HPDE6-E6E7 (cell line): ENCODE results near the gene KRT13.
A peak's percentile ranks its signal among the peaks of the same experiment; 100 is the strongest.
"Not testable (repeated sequence)": the region's sequence is repeated elsewhere in the genome, so short reads cannot be mapped to it uniquely, and the experiment has no call there.

Experiments
- DNase-seq: peaks from one replicate; pipeline ENCODE4 v3.0.0; 2011; ENCODE audit warnings: missing footprints; ENCODE audit errors: extremely low spot score

Gene KRT13

GRCh38 chr17:41505007-41505808, at the start of gene KRT13:
TSS of gene KRT13 (minus strand) at chr17:41505612. CDS start at chr17:41505550, 62 bp downstream.
- no peak for DNase-seq

GRCh38 chr17:41553987-41554680, 48.7 kb upstream of the KRT13 start:
- no peak for DNase-seq

DNA sequence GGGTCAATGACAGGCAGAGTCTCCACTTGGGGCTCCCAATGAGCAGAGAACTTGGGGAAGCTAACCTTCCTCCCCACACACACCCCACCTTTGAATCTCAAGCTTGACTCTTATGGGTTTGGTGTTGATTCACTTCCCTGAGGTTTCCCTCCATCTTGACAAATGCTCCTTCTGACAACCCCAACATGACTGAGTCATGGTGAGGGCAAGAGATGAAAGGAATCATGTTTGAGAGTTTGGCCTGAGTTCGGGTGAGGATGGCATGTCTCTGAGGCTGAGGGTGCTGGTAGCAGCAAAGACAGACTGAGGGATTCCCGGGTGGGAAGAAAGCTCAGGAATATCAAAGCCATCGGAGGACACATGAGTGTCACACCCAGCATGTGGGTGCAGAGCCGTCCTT, 47.8 kb upstream of the KRT13 start:
- no peak for DNase-seq

- DNase-seq = no peak
Observed at GRCh38 chr17:41552455-41552854, 47.0 kb upstream of the KRT13 start.

- DNase-seq = no peak
Observed at GRCh38 chr17:41551365-41551764, 46.0 kb upstream of the KRT13 start.

GRCh38 chr17:41549596-41550039, 44.2 kb upstream of the KRT13 start:
- no peak for DNase-seq

GRCh38 chr17:41548844-41549595, 43.6 kb upstream of the KRT13 start:
- peak; percentile 84 for DNase-seq

- DNase-seq = peak; percentile 96
Observed at GRCh38 chr17:41547921-41548843, 42.8 kb upstream of the KRT13 start.

GRCh38 chr17:41547378-41547841, 42.0 kb upstream of the KRT13 start:
- no peak for DNase-seq

GRCh38 chr17:41546819-41547218, 41.4 kb upstream of the KRT13 start:
- DNase-seq = no peak

DNA sequence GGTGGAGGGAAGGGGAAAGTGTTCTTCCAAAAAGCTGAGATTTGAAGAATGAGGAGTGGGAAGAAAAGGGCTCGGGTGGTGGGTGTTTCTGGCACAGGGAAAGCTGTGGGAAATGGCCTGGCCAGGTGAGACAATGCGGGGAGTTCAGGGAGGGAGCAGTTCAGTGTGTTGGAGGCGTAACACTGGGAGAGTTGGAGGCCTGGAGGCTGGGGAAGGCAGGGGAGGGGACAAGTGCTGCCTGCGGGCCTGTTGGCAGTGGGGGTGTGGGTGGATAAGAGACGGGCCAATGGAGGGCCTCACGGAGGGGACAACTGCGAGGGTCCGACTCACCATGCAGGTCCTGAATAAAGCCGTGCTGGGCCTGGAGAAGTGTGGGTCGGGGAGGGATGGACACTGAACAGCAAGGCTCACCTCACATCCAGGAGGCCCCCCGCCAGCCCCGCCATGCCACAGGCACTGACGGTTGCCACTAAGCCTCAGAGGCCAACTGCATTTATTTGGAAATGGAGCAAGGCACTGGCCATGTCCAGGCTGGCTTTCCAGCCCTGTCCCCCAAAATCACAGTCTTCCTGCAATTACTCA, 40.5 kb upstream of the KRT13 start:
- no peak for DNase-seq

DNA sequence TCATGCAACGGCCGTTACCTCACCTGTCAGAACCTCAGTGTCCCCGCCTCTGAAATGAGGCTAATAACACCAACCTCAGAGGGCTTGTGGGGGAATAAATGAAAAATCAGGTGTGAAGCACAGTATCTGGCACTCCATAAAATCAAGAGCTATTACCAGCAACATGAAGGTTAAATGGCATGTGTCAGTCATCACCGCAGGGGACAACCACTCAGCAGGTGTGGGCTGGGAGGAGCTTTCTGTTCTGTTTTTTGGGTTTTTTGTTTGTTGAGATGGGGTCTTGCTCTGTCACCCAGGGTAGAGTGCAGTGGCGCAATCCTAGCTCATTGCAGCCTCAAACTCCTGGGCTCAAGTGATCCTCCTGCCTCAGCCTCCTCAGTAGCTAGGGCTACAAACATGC, 39.5 kb upstream of the KRT13 start:
- DNase-seq = no peak

GRCh38 chr17:41544491-41544892, 39.1 kb upstream of the KRT13 start:
- no peak for DNase-seq

GRCh38 chr17:41542786-41543185, 37.4 kb upstream of the KRT13 start:
- not testable (repeated sequence) for DNase-seq

- no peak for DNase-seq
Observed at GRCh38 chr17:41542357-41542756, 36.9 kb upstream of the KRT13 start.

DNA sequence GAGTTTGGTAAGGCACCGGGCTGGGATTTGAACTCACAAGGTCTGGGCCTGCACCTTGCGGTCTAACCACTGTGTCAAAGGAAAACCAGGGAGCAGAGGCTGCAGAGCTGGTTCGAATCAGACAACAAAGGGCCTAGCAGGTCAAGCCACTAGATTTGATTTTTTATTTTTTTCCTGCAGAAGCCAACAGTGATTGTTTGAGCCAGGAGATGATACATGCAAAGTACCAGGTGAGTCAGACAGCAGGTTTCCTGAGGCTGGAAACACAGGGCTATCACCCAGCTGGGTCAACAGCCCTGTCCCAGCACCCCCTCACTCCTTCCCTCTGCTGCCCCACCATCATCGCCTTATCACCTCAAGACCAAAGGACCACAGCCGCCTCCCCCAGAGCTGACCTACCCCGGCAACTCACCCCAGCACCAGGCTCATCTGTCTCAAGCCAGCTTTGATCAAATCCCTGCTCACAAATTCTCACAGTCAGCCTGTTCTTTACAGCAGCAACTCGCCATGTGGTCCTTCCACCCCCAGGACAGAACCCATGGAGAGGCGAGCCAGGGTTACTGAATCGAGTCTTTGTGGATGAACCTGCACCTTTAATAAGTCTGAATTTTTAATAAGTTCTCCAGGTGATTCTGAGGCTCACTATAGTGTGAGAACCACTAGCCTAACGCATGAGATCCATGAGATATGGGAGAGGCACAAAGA, 35.7 kb upstream of the KRT13 start:
- DNase-seq = no peak

DNA sequence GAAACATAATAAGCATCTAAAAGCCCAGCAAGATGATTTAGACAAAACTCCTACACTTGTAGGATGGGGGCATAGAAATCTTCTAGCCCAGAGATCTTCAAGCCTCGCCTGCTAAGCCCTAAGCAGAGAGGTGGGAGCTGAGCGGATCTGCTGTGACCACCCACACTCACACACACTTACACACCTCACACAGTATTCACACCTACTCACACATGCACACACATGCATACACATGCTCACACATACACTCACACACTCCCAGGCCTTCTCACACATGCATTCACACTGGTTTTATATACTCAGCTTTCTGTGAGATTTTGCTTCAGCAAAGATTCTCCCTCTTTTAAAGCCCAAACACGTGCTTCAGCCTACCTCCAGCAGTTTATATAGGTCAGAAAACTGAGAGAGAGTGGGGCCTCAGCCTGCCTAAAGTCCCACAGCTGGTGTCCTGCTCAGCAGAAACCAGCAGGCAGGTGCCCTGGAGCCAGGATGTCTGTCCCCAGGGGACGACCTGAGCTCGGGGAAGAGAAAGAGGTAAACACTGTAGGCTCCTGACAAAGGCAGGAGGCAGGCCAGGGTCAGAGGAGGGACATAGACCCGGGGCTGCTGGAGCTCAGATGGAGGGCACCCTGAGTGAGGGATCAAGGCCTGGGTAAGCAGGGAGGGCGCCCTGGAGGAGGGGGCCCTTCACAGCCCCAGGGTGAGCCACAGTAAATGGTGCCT, 34.7 kb upstream of the KRT13 start:
- no peak for DNase-seq

DNA sequence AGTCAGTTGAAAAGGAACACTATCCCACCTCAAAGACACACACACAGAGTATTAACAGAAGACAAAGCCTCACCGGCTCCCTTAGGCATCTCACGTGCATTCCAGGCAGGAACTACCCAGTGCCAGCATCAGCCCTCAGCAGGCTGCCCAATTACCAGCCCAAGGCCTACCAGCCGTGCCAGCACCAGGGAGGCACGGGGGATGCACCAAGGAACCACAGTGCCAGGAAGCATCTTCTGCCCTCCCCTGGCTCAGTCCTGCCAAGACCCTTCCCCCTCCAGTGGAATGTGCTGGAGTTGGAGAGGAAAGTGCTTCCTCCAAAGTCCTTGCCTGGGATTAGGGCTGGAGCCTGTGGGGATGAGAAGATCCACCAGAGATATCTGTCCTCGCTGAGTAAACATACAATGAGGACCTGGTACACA, 33.7 kb upstream of the KRT13 start:
- no peak for DNase-seq

DNA sequence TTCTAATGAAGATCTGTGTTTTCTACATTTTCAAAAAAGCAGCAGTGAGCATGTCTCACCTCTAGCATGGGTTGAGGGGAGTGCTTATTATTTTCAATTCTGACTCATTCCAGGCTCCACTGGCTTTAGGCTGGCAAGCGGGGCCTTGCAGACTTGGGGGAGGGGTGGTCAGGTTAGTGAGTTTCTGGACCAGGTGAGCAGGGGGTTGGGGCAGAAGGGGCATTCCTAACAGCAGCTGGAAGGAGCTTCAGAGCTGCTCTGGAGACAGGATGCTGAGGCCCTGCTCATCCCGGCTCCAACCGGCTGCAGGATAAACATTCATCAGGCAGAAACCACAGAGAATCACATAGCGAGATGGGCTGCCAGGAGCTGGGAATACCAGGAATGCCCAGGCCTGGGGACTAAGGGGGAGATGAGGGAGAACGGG, 33.2 kb upstream of the KRT13 start:
- DNase-seq = no peak
